Thymus (tissue), 11 donors: ENCODE measurements around the gene CFL1. TPM values are rescaled to one million over a fixed set of nuclear protein-coding genes. Genes with fewer than 3 reads are reported as not detected.

Experiments
- DNase-seq, 9 donors: peaks; one replicate each; pipeline ENCODE4 v3.0.0-alpha.2; 2013; ENCODE audit warnings: low spot score in 9 of 9, low read depth in 6 of 9, missing footprints in 1 of 9
- H3K27ac ChIP-seq, 2 donors: one replicate each; pipeline ENCODE4 v1.5.1; 2013; ENCODE audit warnings: control low read depth in 1 of 2, low read depth in 1 of 2, low read length in 1 of 2, mild to moderate bottlenecking in 1 of 2, moderate library complexity in 1 of 2
- H3K27me3 ChIP-seq, 2 donors: one replicate each; pipeline ENCODE4 v1.5.1; 2013; ENCODE audit warnings: low read length in 1 of 2; ENCODE audit not compliant: control insufficient read depth in 2 of 2, insufficient read depth in 1 of 2
- H3K36me3 ChIP-seq, 2 donors: one replicate each; pipeline ENCODE4 v1.5.1; 2013; ENCODE audit warnings: low read length in 1 of 2, mild to moderate bottlenecking in 1 of 2, moderate library complexity in 1 of 2; ENCODE audit not compliant: control insufficient read depth in 2 of 2, insufficient read depth in 2 of 2
- H3K4me1 ChIP-seq, 2 donors: one replicate each; pipeline ENCODE4 v1.5.1; 2013; ENCODE audit warnings: low read length in 2 of 2; ENCODE audit not compliant: control insufficient read depth in 2 of 2, insufficient read depth in 2 of 2
- H3K4me3 ChIP-seq, 2 donors: one replicate each; pipeline ENCODE4 v1.5.1; 2013; ENCODE audit warnings: low read length in 2 of 2, control low read depth in 1 of 2, mild to moderate bottlenecking in 1 of 2
- H3K9me3 ChIP-seq, 2 donors: one replicate each; pipeline ENCODE4 v1.5.1; 2013; ENCODE audit warnings: low read length in 1 of 2, mild to moderate bottlenecking in 1 of 2; ENCODE audit not compliant: control insufficient read depth in 2 of 2, insufficient read depth in 1 of 2
- WGBS: extraction: QIAGEN DNeasy Blood & Tissue Kit; methylation state at CpG from one replicate; pipeline ENCODE4 v1.1.7; 2013; 5-methylcytosine and 5-hydroxymethylcytosine counted together
- polyA plus RNA-seq: library from polyadenylated mRNA; stranded (reverse); fragments of 200-250 nt; gene quantifications from one replicate; pipeline ENCODE4 v1.2.3, GENCODE V29; 2013
- total RNA-seq: library from RNA; stranded (reverse); fragments of 120-200 nt; gene quantifications from one replicate; pipeline ENCODE4 v1.2.4, GENCODE V29; 2013
- donor health status: healthy.

Gene CFL1
- total and polyA plus RNA-seq, 2 donors, result 673 to 1,006 TPM

- H3K27me3 ChIP-seq, result no peaks in the 10 kb centered on the region
- H3K4me3 ChIP-seq, result no peak overlapping the region
- no peak overlapping the region for H3K27ac ChIP-seq
- 29% methylated on average over 9 of the region's 9 CpGs for WGBS
- H3K9me3 ChIP-seq, result peaks cover 0 to 12% of the 10 kb centered on the region in 2 donors
- H3K36me3 ChIP-seq, result peaks cover 26 to 50% of the 10 kb centered on the region in 2 donors
- peaks cover 7 to 42% of the 10 kb centered on the region in 2 donors for H3K4me1 ChIP-seq
- peak in 4 of 9 donors; percentile 76 to 85 (median 80) for DNase-seq
Measured at GRCh38 chr11:65884716-65885092, 26.7 kb upstream of the CFL1 start.

GRCh38 chr11:65883786-65884715, 26.1 kb upstream of the CFL1 start:
- Histone ChIP-seq H3K36me3 (peaks cover 26 to 50% of the 10 kb centered on the region in 2 donors), H3K27me3 (no peaks in the 10 kb centered on the region), H3K9me3 (peaks cover 0 to 12% of the 10 kb centered on the region in 2 donors), H3K27ac (no peak overlapping the region), H3K4me3 (no peak overlapping the region), H3K4me1 (peaks cover under 1 to 42% of the 10 kb centered on the region in 2 donors)
- WGBS, result 95% methylated on average over 28 of the region's 28 CpGs
- DNase-seq, result no peak

GRCh38 chr11:65883058-65883761, 25.2 kb upstream of the CFL1 start:
- WGBS, result 96% methylated on average over 13 of the region's 13 CpGs
- H3K27me3 ChIP-seq, result no peaks in the 10 kb centered on the region
- DNase-seq, result no peak
- H3K27ac ChIP-seq, result no peak overlapping the region
- H3K4me1 ChIP-seq, result peaks cover 0 to 37% of the 10 kb centered on the region in 2 donors
- H3K9me3 ChIP-seq, result peaks cover 0 to 12% of the 10 kb centered on the region in 2 donors
- H3K36me3 ChIP-seq, result peaks cover 26 to 50% of the 10 kb centered on the region in 2 donors
- H3K4me3 ChIP-seq, result no peak overlapping the region

- DNase-seq, result no peak
- H3K36me3 ChIP-seq, result peaks cover 26 to 50% of the 10 kb centered on the region in 2 donors
- 98% methylated on average over 30 of the region's 30 CpGs for WGBS
Measured at GRCh38 chr11:65882120-65883057, 24.4 kb upstream of the CFL1 start.

GRCh38 chr11:65880844-65881421, 23.0 kb upstream of the CFL1 start:
- no peaks in the 10 kb centered on the region for H3K27me3 ChIP-seq
- H3K9me3 ChIP-seq, result peaks cover 0 to 5% of the 10 kb centered on the region in 2 donors
- peaks cover 0 to 25% of the 10 kb centered on the region in 2 donors for H3K4me1 ChIP-seq
- H3K36me3 ChIP-seq, result peaks cover 23 to 40% of the 10 kb centered on the region in 2 donors
- H3K4me3 ChIP-seq, result no peak overlapping the region
- no peak for DNase-seq
- WGBS, result 47% methylated on average over 7 of the region's 7 CpGs
- no peak overlapping the region for H3K27ac ChIP-seq

More at GRCh38 chr11:65882120-65883057, 24.4 kb upstream of the CFL1 start:
- Histone ChIP-seq H3K9me3 (peaks cover 0 to 5% of the 10 kb centered on the region in 2 donors), H3K4me1 (peaks cover 0 to 29% of the 10 kb centered on the region in 2 donors), H3K27ac (no peak overlapping the region), H3K4me3 (no peak overlapping the region), H3K27me3 (no peaks in the 10 kb centered on the region)

- Histone ChIP-seq H3K9me3 (peaks cover 0 to 5% of the 10 kb centered on the region in 2 donors), H3K4me1 (peaks cover 0 to 23% of the 10 kb centered on the region in 2 donors)
Measured at GRCh38 chr11:65880027-65880426, 22.0 kb upstream of the CFL1 start.

GRCh38 chr11:65879617-65880016, 21.6 kb upstream of the CFL1 start, which contains the start of gene CTSW:
Gene CTSW (plus strand): TSS chr11:65879837. CDS start chr11:65879855, 18 bp downstream.
- Histone ChIP-seq H3K4me1 (peaks cover 0 to 19% of the 10 kb centered on the region in 2 donors), H3K9me3 (peaks cover 0 to 5% of the 10 kb centered on the region in 2 donors), H3K27ac (peak within 1 kb of the TSS in 1 of 2 donors; percentile 8), H3K4me3 (no peak within 1 kb of the TSS), H3K36me3 (peaks cover 19 to 28% of the 10 kb centered on the region in 2 donors), H3K27me3 (no peaks in the 10 kb centered on the region)
- DNase-seq, result peak in 1 of 9 donors; percentile 45
- WGBS, result 8% methylated on average over 7 of the region's 7 CpGs

More at GRCh38 chr11:65880027-65880426, 22.0 kb upstream of the CFL1 start:
- Histone ChIP-seq H3K27ac (no peak overlapping the region), H3K36me3 (peaks cover 19 to 32% of the 10 kb centered on the region in 2 donors), H3K27me3 (no peaks in the 10 kb centered on the region), H3K4me3 (no peak overlapping the region)
- DNase-seq, result no peak
- 83% methylated on average over 7 of the region's 7 CpGs for WGBS
